HepG2 (cell line): ENCODE results near the gene GLRB. TPM values are rescaled to one million over a fixed set of nuclear protein-coding genes. Genes with fewer than 3 reads are reported as not detected.

Experiments used
- ARNT ChIP-seq: fragments of 450-650 bp; IDR thresholded peaks from 2 replicates; pipeline ENCODE4 v1.6.1; 2017
- CHD4 ChIP-seq: fragments of 200-600 bp; sonication (generic); IDR thresholded peaks from 2 replicates; pipeline ENCODE4 v1.7.0; 2017; ENCODE audit warnings: mild to moderate bottlenecking, low read length, borderline replicate concordance
- DMAP1 ChIP-seq: IDR thresholded peaks from 2 replicates; pipeline ENCODE4 v1.6.1; 2016
- JARID2 ChIP-seq: sonication (generic); formaldehyde crosslinking; IDR thresholded peaks from 2 replicates; pipeline ENCODE4 v1.8.1; 2023; ENCODE audit warnings: missing genetic modification reagents, inconsistent platforms; ENCODE audit not compliant: insufficient replicate concordance
- MAZ ChIP-seq, 2 experiments: sonication (generic) in 1 of 2; formaldehyde crosslinking in 1 of 2; IDR thresholded peaks; 2 replicates each; pipeline versions ENCODE4 v1.5.0 to v1.6.1; 2012 to 2020; ENCODE audit warnings: low read depth in 2 of 2, mild to moderate bottlenecking in 2 of 2, borderline replicate concordance in 1 of 2, improper control_type of control experiment in 1 of 2, low read length in 1 of 2, missing genetic modification reagents in 1 of 2, moderate library complexity in 1 of 2
- MIER3 ChIP-seq: IDR thresholded peaks from 2 replicates; pipeline ENCODE4 v1.6.1; 2016; ENCODE audit warnings: missing compliant biosample characterization, borderline replicate concordance
- MZF1 ChIP-seq: sonication (generic); formaldehyde crosslinking; IDR thresholded peaks from 2 replicates; pipeline ENCODE4 v1.8.1; 2023; ENCODE audit warnings: mild to moderate bottlenecking, missing genetic modification reagents, borderline replicate concordance
- NCOA2 ChIP-seq: sonication (generic); formaldehyde crosslinking; IDR thresholded peaks from 2 replicates; pipeline ENCODE4 v1.8.0; 2022; ENCODE audit warnings: inconsistent platforms
- PAWR ChIP-seq: sonication (generic); formaldehyde crosslinking; IDR thresholded peaks from 2 replicates; pipeline ENCODE4 v1.4.0; 2020; ENCODE audit warnings: missing genetic modification reagents, mild to moderate bottlenecking, borderline replicate concordance
- PRPF4 ChIP-seq: fragments of 200-400 bp; formaldehyde crosslinking; IDR thresholded peaks from 2 replicates; pipeline ENCODE4 v1.6.1; 2016; ENCODE audit warnings: low read length, low read depth; ENCODE audit not compliant: poor library complexity, severe bottlenecking
- REPIN1 ChIP-seq: sonication (generic); formaldehyde crosslinking; IDR thresholded peaks from 2 replicates; pipeline ENCODE4 v1.8.0; 2022; ENCODE audit warnings: missing genetic modification reagents, low read depth, mild to moderate bottlenecking, borderline replicate concordance
- SALL1 ChIP-seq: sonication (generic); formaldehyde crosslinking; IDR thresholded peaks from 2 replicates; pipeline ENCODE4 v1.8.0; 2022; ENCODE audit warnings: mild to moderate bottlenecking, missing genetic modification reagents
- SMARCE1 ChIP-seq: fragments of 450-650 bp; IDR thresholded peaks from 2 replicates; pipeline ENCODE4 v1.6.1; 2017; ENCODE audit warnings: borderline replicate concordance
- SOX5 ChIP-seq: IDR thresholded peaks from 2 replicates; pipeline ENCODE4 v1.6.1; 2016; ENCODE audit warnings: borderline replicate concordance
- TBL1XR1 ChIP-seq: fragments of 150-350 bp; IDR thresholded peaks from 2 replicates; pipeline ENCODE4 v1.6.1; 2014; ENCODE audit warnings: borderline replicate concordance, low read length; ENCODE audit not compliant: partially characterized antibody
- TEAD2 ChIP-seq: sonication (generic); formaldehyde crosslinking; IDR thresholded peaks from 2 replicates; pipeline ENCODE4 v1.9.0; 2021; ENCODE audit warnings: missing genetic modification reagents
- ZBTB38 ChIP-seq: sonication (generic); formaldehyde crosslinking; IDR thresholded peaks from 2 replicates; pipeline ENCODE4 v1.5.1; 2020; ENCODE audit warnings: mild to moderate bottlenecking, missing genetic modification reagents
- ZFP1 ChIP-seq: IDR thresholded peaks from 2 replicates; pipeline ENCODE4 v1.6.1; 2016
- ZFP36 ChIP-seq: fragments of 150-350 bp; IDR thresholded peaks from 2 replicates; pipeline ENCODE4 v1.6.1; 2018; ENCODE audit warnings: borderline replicate concordance, low read length, low read depth; ENCODE audit not compliant: partially characterized antibody
- ZNF136 ChIP-seq: sonication (generic); formaldehyde crosslinking; IDR thresholded peaks from 2 replicates; pipeline ENCODE4 v1.8.1; 2022; ENCODE audit warnings: low read depth, mild to moderate bottlenecking, moderate library complexity, missing genetic modification reagents
- ZNF326 ChIP-seq: sonication (generic); formaldehyde crosslinking; IDR thresholded peaks from 2 replicates; pipeline ENCODE4 v1.4.0; 2020; ENCODE audit warnings: missing genetic modification reagents, borderline replicate concordance
- ZNF496 ChIP-seq: sonication (generic); formaldehyde crosslinking; IDR thresholded peaks from 2 replicates; pipeline ENCODE4 v1.8.1; 2023; ENCODE audit warnings: mild to moderate bottlenecking, moderate library complexity, missing genetic modification reagents; ENCODE audit not compliant: insufficient replicate concordance
- ZNF546 ChIP-seq: sonication (generic); formaldehyde crosslinking; conservative IDR thresholded peaks from 2 replicates; pipeline ENCODE4 v1.8.1; 2023; ENCODE audit warnings: mild to moderate bottlenecking, missing genetic modification reagents
- ZNF570 ChIP-seq: sonication (generic); formaldehyde crosslinking; IDR thresholded peaks from 2 replicates; pipeline ENCODE4 v1.4.0; 2020; ENCODE audit warnings: mild to moderate bottlenecking, missing genetic modification reagents, borderline replicate concordance
- ZNF672 ChIP-seq: sonication (generic); formaldehyde crosslinking; IDR thresholded peaks from 2 replicates; pipeline ENCODE4 v1.8.1; 2022; ENCODE audit warnings: missing genetic modification reagents
- ZNF674 ChIP-seq: sonication (generic); formaldehyde crosslinking; IDR thresholded peaks from 2 replicates; pipeline ENCODE4 v1.5.0; 2020; ENCODE audit warnings: low read depth, mild to moderate bottlenecking, missing genetic modification reagents
- ZNF7 ChIP-seq: IDR thresholded peaks from 2 replicates; pipeline ENCODE4 v1.6.1; 2016; ENCODE audit warnings: missing biosample characterization, missing genetic modification reagents
- ZNF75D ChIP-seq: sonication (generic); formaldehyde crosslinking; IDR thresholded peaks from 2 replicates; pipeline ENCODE4 v1.8.1; 2023; ENCODE audit warnings: missing genetic modification reagents, mild to moderate bottlenecking, borderline replicate concordance
- polyA plus RNA-seq, 8 experiments: library from polyadenylated mRNA; depleted of rRNA in 3 of 8; stranded (reverse) in 7 of 8; unstranded in 1 of 8; fragments of >200 nt; fragmentation: Illumina TruSeq in 4 of 8; extraction: Trizol in 4 of 8; gene quantifications; 2 replicates each; pipeline versions ENCODE4 v1.2.1 to v1.2.3, GENCODE V29; 2011 to 2016; ENCODE audit warnings: low read depth in 4 of 8, missing spikeins in 1 of 8, mixed read lengths in 1 of 8; ENCODE audit not compliant: insufficient read depth in 1 of 8
- total RNA-seq, 5 experiments: library from RNA; depleted of rRNA; stranded (reverse); fragments of >200 nt; fragmentation: Illumina TruSeq; extraction: Trizol; gene quantifications; 2 replicates each; pipeline ENCODE4 v1.2.3, GENCODE V29; 2016; ENCODE audit warnings: low read depth in 1 of 5
- TF ChIP-seq, protein P1 (sequence below), 2 experiments: fragments of 450-650 bp in 1 of 2; sonication (generic) in 1 of 2; formaldehyde crosslinking; IDR thresholded peaks; 2 replicates each; pipeline versions ENCODE4 v1.5.0 to v1.8.0; 2020 to 2022; ENCODE audit warnings: mild to moderate bottlenecking in 1 of 2, missing genetic modification reagents in 1 of 2
- TF ChIP-seq, protein P2 (sequence below): sonication (generic); formaldehyde crosslinking; IDR thresholded peaks from 2 replicates; pipeline ENCODE4 v1.4.0; 2020; ENCODE audit warnings: missing genetic modification reagents

GLRB gene
- total and polyA plus RNA-seq, 2 of the 13 experiments (the other 11 are each of a cell fraction or from before 2014, with no cell fraction given), result 0.17 to 0.24 TPM

DNA sequence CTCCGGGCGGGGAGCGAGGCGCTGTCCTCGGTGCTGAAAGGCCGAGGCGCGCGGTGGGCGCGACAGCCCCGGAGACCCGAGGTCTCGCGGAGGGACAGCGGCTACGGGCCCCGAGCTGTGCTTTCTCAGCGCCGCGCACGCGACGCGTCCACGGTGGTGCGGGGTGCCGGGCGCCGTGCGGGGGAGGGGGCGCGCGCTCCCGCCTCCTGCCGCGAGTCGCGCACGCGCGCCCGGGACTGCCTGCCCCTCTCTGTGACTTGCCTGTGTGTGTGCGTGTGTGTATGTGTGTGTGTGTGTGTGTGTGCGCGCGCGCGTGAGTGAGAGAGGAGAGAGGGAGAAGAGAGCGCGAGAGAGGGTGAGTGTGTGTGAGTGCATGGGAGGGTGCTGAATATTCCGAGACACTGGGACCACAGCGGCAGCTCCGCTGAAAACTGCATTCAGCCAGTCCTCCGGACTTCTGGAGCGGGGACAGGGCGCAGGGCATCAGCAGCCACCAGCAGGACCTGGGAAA lies 144.5 kb downstream of the GLRB start, which contains the start of gene GRIA2 (continued):
- no peak for TF ChIP-seq ZNF136 (CRISPR knock-in tag)
- no peak for TF ChIP-seq PRPF4
- no peak for TF ChIP-seq ZBTB38
- TF ChIP-seq MIER3 (CRISPR knock-in tag), result no peak; the same call in 1 of the 2 replicates
- TF ChIP-seq MAZ (IDR thresholded peaks at IDR 0.05; ENCODE audit: borderline replicate concordance, low read depth, low read length), result no peak
- peak; percentile 68 for TF ChIP-seq MAZ (CRISPR knock-in tag; IDR thresholded peaks at IDR 0.05; ENCODE audit: low read depth)
- TF ChIP-seq SOX5 (CRISPR knock-in tag), result 0 out of 2 replicates have a peak, but pooled peaks have one; percentile 32
- no peak for TF ChIP-seq CHD4
- TF ChIP-seq ZNF7 (CRISPR knock-in tag), result no peak
- peak; percentile 92 for TF ChIP-seq SALL1 (CRISPR knock-in tag)
- TF ChIP-seq ZNF672 (CRISPR knock-in tag), result no peak
- TF ChIP-seq, protein P1, sequence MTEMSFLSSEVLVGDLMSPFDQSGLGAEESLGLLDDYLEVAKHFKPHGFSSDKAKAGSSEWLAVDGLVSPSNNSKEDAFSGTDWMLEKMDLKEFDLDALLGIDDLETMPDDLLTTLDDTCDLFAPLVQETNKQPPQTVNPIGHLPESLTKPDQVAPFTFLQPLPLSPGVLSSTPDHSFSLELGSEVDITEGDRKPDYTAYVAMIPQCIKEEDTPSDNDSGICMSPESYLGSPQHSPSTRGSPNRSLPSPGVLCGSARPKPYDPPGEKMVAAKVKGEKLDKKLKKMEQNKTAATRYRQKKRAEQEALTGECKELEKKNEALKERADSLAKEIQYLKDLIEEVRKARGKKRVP (CRISPR knock-in tag; IDR thresholded peaks at IDR 0.05), result peak in 1 of 2 experiments; percentile 46; a peak in 1 of 4 replicates
- no peak for TF ChIP-seq ZNF75D (CRISPR knock-in tag)
- TF ChIP-seq, protein P2, sequence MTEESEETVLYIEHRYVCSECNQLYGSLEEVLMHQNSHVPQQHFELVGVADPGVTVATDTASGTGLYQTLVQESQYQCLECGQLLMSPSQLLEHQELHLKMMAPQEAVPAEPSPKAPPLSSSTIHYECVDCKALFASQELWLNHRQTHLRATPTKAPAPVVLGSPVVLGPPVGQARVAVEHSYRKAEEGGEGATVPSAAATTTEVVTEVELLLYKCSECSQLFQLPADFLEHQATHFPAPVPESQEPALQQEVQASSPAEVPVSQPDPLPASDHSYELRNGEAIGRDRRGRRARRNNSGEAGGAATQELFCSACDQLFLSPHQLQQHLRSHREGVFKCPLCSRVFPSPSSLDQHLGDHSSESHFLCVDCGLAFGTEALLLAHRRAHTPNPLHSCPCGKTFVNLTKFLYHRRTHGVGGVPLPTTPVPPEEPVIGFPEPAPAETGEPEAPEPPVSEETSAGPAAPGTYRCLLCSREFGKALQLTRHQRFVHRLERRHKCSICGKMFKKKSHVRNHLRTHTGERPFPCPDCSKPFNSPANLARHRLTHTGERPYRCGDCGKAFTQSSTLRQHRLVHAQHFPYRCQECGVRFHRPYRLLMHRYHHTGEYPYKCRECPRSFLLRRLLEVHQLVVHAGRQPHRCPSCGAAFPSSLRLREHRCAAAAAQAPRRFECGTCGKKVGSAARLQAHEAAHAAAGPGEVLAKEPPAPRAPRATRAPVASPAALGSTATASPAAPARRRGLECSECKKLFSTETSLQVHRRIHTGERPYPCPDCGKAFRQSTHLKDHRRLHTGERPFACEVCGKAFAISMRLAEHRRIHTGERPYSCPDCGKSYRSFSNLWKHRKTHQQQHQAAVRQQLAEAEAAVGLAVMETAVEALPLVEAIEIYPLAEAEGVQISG (CRISPR knock-in tag), result peak; percentile 70
- TF ChIP-seq DMAP1, result no peak
- TF ChIP-seq SMARCE1, result no peak
- TF ChIP-seq MZF1 (CRISPR knock-in tag), result no peak
- TF ChIP-seq PAWR, result no peak
- 0 out of 2 replicates have a peak, but pooled peaks have one; percentile 55 for TF ChIP-seq TEAD2 (CRISPR knock-in tag)
- 0 out of 2 replicates have a peak, but pooled peaks have one; percentile 48 for TF ChIP-seq REPIN1 (CRISPR knock-in tag)
- no peak for TF ChIP-seq ZNF570
- no peak for TF ChIP-seq ZNF496 (CRISPR knock-in tag)
- no peak for TF ChIP-seq ZNF674 (CRISPR knock-in tag)
- no peak for TF ChIP-seq ZFP36
- peak; percentile 44; the same call in 1 of the 2 replicates for TF ChIP-seq NCOA2 (CRISPR knock-in tag)
- TF ChIP-seq JARID2 (CRISPR knock-in tag), result no peak
- TF ChIP-seq ZFP1 (CRISPR knock-in tag), result no peak
- TF ChIP-seq ZNF326, result no peak
- TF ChIP-seq TBL1XR1, result no peak
- peak; percentile 86; the same call in 1 of the 2 replicates for TF ChIP-seq ZNF546 (CRISPR knock-in tag)
- TF ChIP-seq ARNT, result no peak
